Measurements from ENCODE around the gene IKBKE.

DNA sequence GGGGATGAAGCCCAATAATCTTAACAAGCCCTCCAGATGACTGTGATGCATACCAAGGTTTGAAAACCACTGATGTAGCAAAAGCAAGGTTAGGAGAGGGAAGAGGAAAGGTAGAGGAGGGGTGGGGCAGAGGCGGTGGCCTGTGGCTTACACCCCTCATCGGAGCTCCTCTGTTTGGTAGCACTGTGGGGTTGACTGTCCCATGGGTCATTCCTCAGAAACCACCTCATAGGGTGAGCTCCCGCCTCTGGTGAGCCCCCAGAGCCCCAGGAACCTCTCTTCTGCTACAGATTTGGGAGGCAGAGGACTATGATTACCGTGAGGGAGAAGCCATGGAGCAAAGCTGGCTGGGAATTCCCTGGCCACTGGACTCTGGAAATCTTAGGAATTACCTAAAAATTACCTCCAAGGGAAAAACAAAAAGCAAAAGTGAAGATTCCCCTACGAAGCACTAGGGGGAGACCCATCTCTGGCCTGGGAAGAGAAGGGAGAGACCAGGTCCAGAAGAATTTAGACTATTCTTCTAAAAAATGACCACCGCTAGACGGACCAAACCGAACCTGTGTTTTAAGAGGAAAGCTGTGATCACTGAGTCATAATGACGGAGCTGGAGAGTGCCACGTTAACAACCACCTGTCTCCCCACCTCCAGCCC is 35.6 kb downstream of the IKBKE start:
- TF ChIP-seq, protein P1, sequence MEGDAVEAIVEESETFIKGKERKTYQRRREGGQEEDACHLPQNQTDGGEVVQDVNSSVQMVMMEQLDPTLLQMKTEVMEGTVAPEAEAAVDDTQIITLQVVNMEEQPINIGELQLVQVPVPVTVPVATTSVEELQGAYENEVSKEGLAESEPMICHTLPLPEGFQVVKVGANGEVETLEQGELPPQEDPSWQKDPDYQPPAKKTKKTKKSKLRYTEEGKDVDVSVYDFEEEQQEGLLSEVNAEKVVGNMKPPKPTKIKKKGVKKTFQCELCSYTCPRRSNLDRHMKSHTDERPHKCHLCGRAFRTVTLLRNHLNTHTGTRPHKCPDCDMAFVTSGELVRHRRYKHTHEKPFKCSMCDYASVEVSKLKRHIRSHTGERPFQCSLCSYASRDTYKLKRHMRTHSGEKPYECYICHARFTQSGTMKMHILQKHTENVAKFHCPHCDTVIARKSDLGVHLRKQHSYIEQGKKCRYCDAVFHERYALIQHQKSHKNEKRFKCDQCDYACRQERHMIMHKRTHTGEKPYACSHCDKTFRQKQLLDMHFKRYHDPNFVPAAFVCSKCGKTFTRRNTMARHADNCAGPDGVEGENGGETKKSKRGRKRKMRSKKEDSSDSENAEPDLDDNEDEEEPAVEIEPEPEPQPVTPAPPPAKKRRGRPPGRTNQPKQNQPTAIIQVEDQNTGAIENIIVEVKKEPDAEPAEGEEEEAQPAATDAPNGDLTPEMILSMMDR (IDR thresholded peaks at IDR 0.05) = peak; percentile 50
- TF ChIP-seq ZFX (IDR thresholded peaks at IDR 0.05; ENCODE audit: borderline replicate concordance) = no peak

Measured in 22Rv1 (cell line).